Activated naive CD4-positive, alpha-beta T cell treated with anti-CD3 and anti-CD28 coated beads, Interleukin-2, amount 10 ng/mL, durations not matched to agents 7 days and 5 days (primary cell): ENCODE data around the gene RTBDN.

Source experiments
- CTCF ChIA-PET: fragments of 350-600 bp; sonication (Branson Sonifier 250); formaldehyde crosslinking; loops from one replicate; lab custom pipeline; 2021; ENCODE audit warnings: antibody characterized with exemption; lab: Charles Lee
- DNase-seq: peaks from one replicate; pipeline ENCODE4 v3.0.0-alpha.2; 2020
- H3K27ac Mint-ChIP-seq: one replicate; pipeline ENCODE4 v1.8.0; 2021; ENCODE audit warnings: mild to moderate bottlenecking, moderate library complexity, mixed read lengths
- H3K27me3 Mint-ChIP-seq: one replicate; pipeline ENCODE4 v1.8.0; 2021; ENCODE audit warnings: mild to moderate bottlenecking, mixed read lengths
- H3K36me3 Mint-ChIP-seq: one replicate; pipeline ENCODE4 v1.8.0; 2021; ENCODE audit warnings: mixed read lengths
- H3K4me1 Mint-ChIP-seq: one replicate; pipeline ENCODE4 v1.8.0; 2021; ENCODE audit warnings: mixed read lengths
- H3K4me3 Mint-ChIP-seq: one replicate; pipeline ENCODE4 v1.8.0; 2021; ENCODE audit warnings: mild to moderate bottlenecking, moderate library complexity, mixed read lengths
- H3K9me3 Mint-ChIP-seq: one replicate; pipeline ENCODE4 v1.8.0; 2021; ENCODE audit warnings: mixed read lengths

The RTBDN gene

DNA sequence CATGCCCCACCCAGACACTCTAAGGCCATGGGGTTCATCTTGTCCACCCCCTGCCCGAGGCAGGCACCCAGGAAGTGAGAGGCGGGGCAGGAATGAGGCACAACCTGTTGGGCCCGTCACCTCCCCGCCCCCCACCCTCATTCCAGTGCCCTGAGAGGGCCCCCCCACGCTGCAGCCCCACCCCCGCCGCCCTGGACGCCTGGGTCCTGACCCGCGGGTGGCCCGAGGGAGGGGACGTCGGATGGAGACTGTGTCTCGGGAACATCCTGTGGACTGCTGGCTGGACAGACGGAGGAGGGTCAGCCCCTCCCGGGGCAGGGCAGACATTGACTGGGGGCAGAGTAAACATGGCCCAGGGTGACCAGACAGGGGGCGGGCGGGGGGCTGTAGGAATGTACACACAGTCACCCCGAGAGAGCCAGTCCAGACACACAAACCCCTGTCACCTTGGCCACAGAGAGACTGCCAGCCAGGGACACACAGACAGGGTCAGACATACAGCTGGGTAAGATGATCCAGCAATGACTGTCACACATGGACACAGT lies 50.5 kb downstream of the RTBDN start:
- peak overlapping the region; percentile 37 for H3K4me3 Mint-ChIP-seq
- peak overlapping the region; percentile 87 for H3K27ac Mint-ChIP-seq
- no peaks in the 10 kb centered on the region for H3K9me3 Mint-ChIP-seq
- H3K27me3 Mint-ChIP-seq = no peaks in the 10 kb centered on the region
- no peak for DNase-seq
- peaks cover 38% of the 10 kb centered on the region for H3K4me1 Mint-ChIP-seq
- H3K36me3 Mint-ChIP-seq = no peaks in the 10 kb centered on the region
- CTCF ChIA-PET = interaction anchor here (30.6 kb wide), 1 partner anchor 13 kb away, joined by 706 read pairs; the partner anchor contains the start of genes JUNB, PRDX2 and THSD8

- peak; percentile 49 for DNase-seq
- Mint-ChIP-seq H3K27me3 (no peaks in the 10 kb centered on the region), H3K9me3 (no peaks in the 10 kb centered on the region), H3K27ac (peak overlapping the region; percentile 87), H3K36me3 (no peaks in the 10 kb centered on the region), H3K4me3 (peak overlapping the region; percentile 37), H3K4me1 (peaks cover 40% of the 10 kb centered on the region)
- CTCF ChIA-PET = interaction anchor here (1.3 to 30.6 kb wide), 2 partner anchors 14 to 16 kb away, joined by 3 to 706 read pairs; partner anchors contain the start of genes JUNB, PRDX2 and THSD8
Observed at GRCh38 chr19:12783291-12783848, 51.0 kb downstream of the RTBDN start.

GRCh38 chr19:12782424-12783290 lies 51.7 kb downstream of the RTBDN start:
- Mint-ChIP-seq H3K36me3 (no peaks in the 10 kb centered on the region), H3K4me1 (peaks cover 43% of the 10 kb centered on the region), H3K27ac (peak overlapping the region; percentile 97), H3K27me3 (no peaks in the 10 kb centered on the region), H3K4me3 (peak overlapping the region; percentile 83), H3K9me3 (no peaks in the 10 kb centered on the region)
- DNase-seq = peak; percentile 90
- CTCF ChIA-PET = interaction anchor here (0.5 to 30.6 kb wide), 4 partner anchors 10 to 49 kb away, joined by 3 to 706 read pairs (median 4); partner anchors contain the start of genes JUNB, PRDX2 and THSD8

DNA sequence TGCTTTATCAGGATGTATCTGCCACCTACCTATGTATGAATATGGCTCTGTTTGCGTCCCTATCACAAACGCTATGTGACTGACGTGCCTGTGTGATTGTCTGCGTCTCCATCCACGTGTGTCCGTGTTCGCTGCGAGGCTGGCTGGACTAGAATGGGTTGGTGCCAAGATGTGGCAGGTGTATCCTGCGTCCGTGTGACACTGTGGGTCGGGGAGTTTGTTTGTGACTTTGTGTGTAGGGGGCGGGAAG lies 52.3 kb downstream of the RTBDN start:
- H3K36me3 Mint-ChIP-seq = no peaks in the 10 kb centered on the region
- H3K27me3 Mint-ChIP-seq = no peaks in the 10 kb centered on the region
- H3K9me3 Mint-ChIP-seq = no peaks in the 10 kb centered on the region
- CTCF ChIA-PET = interaction anchor here (1.5 to 30.6 kb wide), 2 partner anchors 9 to 15 kb away, joined by 4 to 706 read pairs; partner anchors contain the start of genes JUNB, PRDX2 and THSD8
- H3K27ac Mint-ChIP-seq = peak overlapping the region; percentile 97
- peaks cover 48% of the 10 kb centered on the region for H3K4me1 Mint-ChIP-seq
- H3K4me3 Mint-ChIP-seq = peak overlapping the region; percentile 83
- DNase-seq = no peak

- DNase-seq = no peak
- Mint-ChIP-seq H3K27ac (peak overlapping the region; percentile 77), H3K9me3 (no peaks in the 10 kb centered on the region), H3K4me3 (peak overlapping the region; percentile 80), H3K27me3 (no peaks in the 10 kb centered on the region), H3K4me1 (peaks cover 50% of the 10 kb centered on the region), H3K36me3 (no peaks in the 10 kb centered on the region)
- CTCF ChIA-PET = interaction anchor here (1.2 to 30.6 kb wide), 5 partner anchors 9 to 58 kb away, joined by 3 to 706 read pairs (median 16); partner anchors contain the start of genes JUNB, PRDX2 and THSD8
Observed at GRCh38 chr19:12779162-12779993, 55.0 kb downstream of the RTBDN start.

- H3K4me1 Mint-ChIP-seq = peaks cover 51% of the 10 kb centered on the region
- no peaks in the 10 kb centered on the region for H3K9me3 Mint-ChIP-seq
- DNase-seq = no peak
- H3K27me3 Mint-ChIP-seq = no peaks in the 10 kb centered on the region
- no peaks in the 10 kb centered on the region for H3K36me3 Mint-ChIP-seq
- CTCF ChIA-PET = interaction anchor here (1.2 to 30.6 kb wide), 7 partner anchors 9 to 58 kb away, joined by 3 to 706 read pairs (median 10); partner anchors contain the start of genes JUNB, PRDX2 and THSD8
- peak overlapping the region; percentile 80 for H3K4me3 Mint-ChIP-seq
- peak overlapping the region; percentile 77 for H3K27ac Mint-ChIP-seq
Observed at GRCh38 chr19:12778905-12779161, 55.5 kb downstream of the RTBDN start.

- H3K4me1 Mint-ChIP-seq = peaks cover 52% of the 10 kb centered on the region
- CTCF ChIA-PET = interaction anchor here (0.6 to 30.6 kb wide), 11 partner anchors 9 to 69 kb away, joined by 3 to 706 read pairs (median 4); partner anchors contain the start of genes JUNB, PRDX2, RNASEH2A and THSD8
- H3K4me3 Mint-ChIP-seq = peak overlapping the region; percentile 80
- H3K36me3 Mint-ChIP-seq = no peaks in the 10 kb centered on the region
- no peaks in the 10 kb centered on the region for H3K9me3 Mint-ChIP-seq
- H3K27me3 Mint-ChIP-seq = peaks cover 4% of the 10 kb centered on the region
- DNase-seq = peak; percentile 58
- peak overlapping the region; percentile 77 for H3K27ac Mint-ChIP-seq
Observed at GRCh38 chr19:12778017-12778904, 56.1 kb downstream of the RTBDN start.

DNA sequence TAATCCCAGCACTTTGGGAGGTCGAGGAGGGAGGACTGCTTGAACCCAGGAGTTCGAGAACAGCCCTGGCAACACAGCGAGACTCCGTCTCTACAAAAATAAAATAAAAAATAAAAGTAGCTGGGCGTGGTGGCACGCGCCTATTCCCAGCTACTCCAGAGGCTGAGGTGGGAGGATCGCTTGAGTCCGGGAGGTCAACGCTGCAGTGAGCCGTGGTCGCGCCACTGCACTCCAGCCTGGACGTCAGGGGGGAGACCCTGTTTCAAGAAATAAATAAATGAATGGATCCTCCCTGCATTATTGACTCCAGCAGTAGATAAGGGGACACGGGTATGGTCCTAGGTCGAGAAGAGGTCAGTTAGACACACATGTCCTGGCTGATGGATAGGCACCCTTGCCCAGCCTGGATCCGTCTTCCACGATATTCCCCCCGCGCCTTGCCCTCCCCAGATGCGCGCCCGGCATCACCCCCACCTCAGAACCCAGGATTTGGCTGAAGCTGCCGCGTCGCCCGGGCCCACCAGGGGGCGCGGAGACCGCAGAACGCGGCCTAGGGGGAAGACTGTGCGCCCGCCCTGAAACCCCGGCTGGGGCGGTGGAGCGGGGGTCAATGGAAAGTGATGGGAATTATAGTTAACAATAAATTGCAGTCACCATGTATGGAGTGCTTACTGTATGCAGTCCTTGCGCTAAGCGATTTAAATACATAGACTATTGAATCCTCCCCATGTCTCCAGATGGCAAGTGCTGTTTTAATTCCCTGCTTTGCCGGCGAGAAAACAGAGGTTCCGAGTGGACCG lies 57.0 kb downstream of the RTBDN start:
- Mint-ChIP-seq H3K4me3 (peak overlapping the region; percentile 80), H3K27me3 (peaks cover 12% of the 10 kb centered on the region), H3K27ac (peak overlapping the region; percentile 77), H3K36me3 (no peaks in the 10 kb centered on the region), H3K4me1 (peaks cover 51% of the 10 kb centered on the region), H3K9me3 (no peaks in the 10 kb centered on the region)
- CTCF ChIA-PET = interaction anchor here (0.9 to 30.6 kb wide), 11 partner anchors 8 to 70 kb away, joined by 3 to 706 read pairs (median 4); partner anchors contain the start of genes GET3, JUNB, PRDX2 and RNASEH2A
- DNase-seq = peak; percentile 85
